OCI-LY1 (cell line): Measurements from ENCODE around the gene SAMD8.

Experiments used
- H2AFZ ChIP-seq: fragments of 200-600 bp; sonication (generic), shearing (Covaris generic); 2 replicates; pipeline ENCODE4 v1.6.0; 2014; ENCODE audit warnings: antibody characterized with exemption, mild to moderate bottlenecking, low read length
- H3F3A ChIP-seq: fragments of 200-600 bp; sonication (generic), shearing (Covaris generic); 2 replicates; pipeline ENCODE4 v1.6.0; 2014; ENCODE audit warnings: mild to moderate bottlenecking, antibody characterized with exemption, low read length, moderate library complexity; ENCODE audit not compliant: insufficient read depth
- H3K27ac ChIP-seq: fragments of 200-600 bp; sonication (generic); 2 replicates; pipeline ENCODE4 v1.5.1; 2014; ENCODE audit warnings: low read length, mixed run types, mild to moderate bottlenecking, low read depth; ENCODE audit not compliant: poor library complexity, severe bottlenecking
- H3K27me3 ChIP-seq: fragments of 200-600 bp; sonication (generic); 2 replicates; pipeline ENCODE4 v1.6.0; 2014; ENCODE audit warnings: antibody characterized with exemption, mild to moderate bottlenecking, low read length, moderate library complexity; ENCODE audit not compliant: insufficient read depth
- H3K36me3 ChIP-seq: fragments of 200-600 bp; sonication (generic); 2 replicates; pipeline ENCODE4 v1.6.1; 2014; ENCODE audit warnings: mild to moderate bottlenecking, antibody characterized with exemption, low read length, moderate library complexity, mixed read lengths; ENCODE audit not compliant: insufficient read depth
- H3K4me1 ChIP-seq: fragments of 200-600 bp; sonication (generic); 2 replicates; pipeline ENCODE4 v1.5.1; 2014; ENCODE audit warnings: mild to moderate bottlenecking, low read length, moderate library complexity; ENCODE audit not compliant: insufficient read depth, severe bottlenecking
- H3K4me2 ChIP-seq: fragments of 200-600 bp; sonication (generic), shearing (Covaris generic); 2 replicates; pipeline ENCODE4 v1.6.1; 2014; ENCODE audit warnings: low read length
- H3K4me3 ChIP-seq: fragments of 200-600 bp; sonication (generic); 2 replicates; pipeline ENCODE4 v1.5.1; 2014; ENCODE audit warnings: low read length, low read depth, mild to moderate bottlenecking, mixed read lengths; ENCODE audit not compliant: poor library complexity, severe bottlenecking
- H3K79me2 ChIP-seq: fragments of 200-600 bp; shearing (Covaris generic); 2 replicates; pipeline ENCODE4 v1.6.1; 2016; ENCODE audit warnings: mixed run types, low read length, mixed read lengths; ENCODE audit not compliant: insufficient read depth
- H3K9ac ChIP-seq: fragments of 200-600 bp; sonication (generic), shearing (Covaris generic); 2 replicates; pipeline ENCODE4 v1.6.1; 2014; ENCODE audit warnings: mild to moderate bottlenecking, low read length, mixed read lengths
- H3K9me2 ChIP-seq: fragments of 200-600 bp; sonication (generic), shearing (Covaris generic); 2 replicates; pipeline ENCODE4 v1.6.1; 2014; ENCODE audit warnings: low read depth, mild to moderate bottlenecking, low read length, mixed read lengths
- H3K9me3 ChIP-seq: fragments of 200-600 bp; shearing (Covaris generic); 2 replicates; pipeline ENCODE4 v1.6.1; 2014; ENCODE audit warnings: low read length, mixed read lengths
- H4K20me1 ChIP-seq: fragments of 200-600 bp; sonication (generic), shearing (Covaris generic); 2 replicates; pipeline ENCODE4 v1.6.0; 2016; ENCODE audit warnings: mild to moderate bottlenecking, low read length; ENCODE audit not compliant: insufficient read depth
- CTCF ChIP-seq: fragments of 200-600 bp; sonication (generic), shearing (Covaris generic); IDR thresholded peaks from 2 replicates; pipeline ENCODE4 v1.5.1; 2017; ENCODE audit warnings: mild to moderate bottlenecking, antibody characterized with exemption, low read length, moderate library complexity, mixed read lengths
- EZH2 ChIP-seq: fragments of 200-600 bp; sonication (generic), shearing (Covaris generic); IDR thresholded peaks from 2 replicates; pipeline ENCODE4 v1.8.0; 2017; ENCODE audit warnings: borderline replicate concordance, mixed run types, mild to moderate bottlenecking, antibody characterized with exemption, low read length, moderate library complexity, mixed read lengths

SAMD8 gene

GRCh38 chr10:75079436-75080083 lies 31.9 kb upstream of the SAMD8 start:
- Histone ChIP-seq H3F3A (no peaks in the 10 kb centered on the region), H3K9ac (no peak overlapping the region), H3K36me3 (no peaks in the 10 kb centered on the region), H3K4me1 (no peaks in the 10 kb centered on the region), H3K79me2 (no peaks in the 10 kb centered on the region), H3K27ac (no peak overlapping the region), H3K4me2 (no peak overlapping the region), H2AFZ (no peak overlapping the region), H3K4me3 (no peak overlapping the region), H3K9me2 (no peaks in the 10 kb centered on the region), H4K20me1 (no peaks in the 10 kb centered on the region), H3K27me3 (no peaks in the 10 kb centered on the region), H3K9me3 (no peaks in the 10 kb centered on the region)
- TF ChIP-seq EZH2 (no peak), CTCF (no peak)

GRCh38 chr10:75080554-75080953 lies 30.9 kb upstream of the SAMD8 start:
- H2AFZ ChIP-seq, result no peak overlapping the region
- no peaks in the 10 kb centered on the region for H3K27me3 ChIP-seq
- H3F3A ChIP-seq, result no peaks in the 10 kb centered on the region
- no peaks in the 10 kb centered on the region for H3K4me1 ChIP-seq
- no peaks in the 10 kb centered on the region for H3K9me3 ChIP-seq
- no peak for TF ChIP-seq CTCF
- no peak overlapping the region for H3K4me2 ChIP-seq
- H3K36me3 ChIP-seq, result no peaks in the 10 kb centered on the region
- no peak overlapping the region for H3K4me3 ChIP-seq
- no peaks in the 10 kb centered on the region for H3K79me2 ChIP-seq
- no peaks in the 10 kb centered on the region for H4K20me1 ChIP-seq
- no peak overlapping the region for H3K9ac ChIP-seq
- no peak overlapping the region for H3K27ac ChIP-seq
- no peaks in the 10 kb centered on the region for H3K9me2 ChIP-seq

DNA sequence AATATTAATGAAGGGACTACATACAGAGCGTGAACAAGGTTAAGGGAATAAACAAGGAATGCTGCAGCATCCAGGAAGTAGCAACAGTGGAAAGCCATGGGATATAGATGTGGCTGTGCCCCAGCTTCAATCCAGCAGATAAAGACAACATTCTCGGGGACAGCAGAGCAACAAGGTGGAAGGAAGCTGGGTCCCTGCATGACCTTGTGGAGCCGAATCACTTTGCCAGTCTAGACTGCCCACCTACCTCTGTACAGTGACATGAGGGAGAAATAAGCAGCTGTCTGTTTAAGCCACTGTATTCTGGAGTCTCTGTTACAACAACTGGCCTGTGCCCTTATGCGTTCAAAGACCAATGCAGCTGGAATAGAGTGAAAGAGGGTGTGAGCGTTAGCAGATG lies 30.1 kb upstream of the SAMD8 start:
- no peaks in the 10 kb centered on the region for H3K9me2 ChIP-seq
- H3K79me2 ChIP-seq, result no peaks in the 10 kb centered on the region
- H3K9me3 ChIP-seq, result no peaks in the 10 kb centered on the region
- H3F3A ChIP-seq, result no peaks in the 10 kb centered on the region
- no peak overlapping the region for H3K4me2 ChIP-seq
- H4K20me1 ChIP-seq, result no peaks in the 10 kb centered on the region
- no peak overlapping the region for H3K27ac ChIP-seq
- H3K36me3 ChIP-seq, result no peaks in the 10 kb centered on the region
- TF ChIP-seq EZH2, result no peak
- TF ChIP-seq CTCF, result no peak
- H3K27me3 ChIP-seq, result no peaks in the 10 kb centered on the region
- no peaks in the 10 kb centered on the region for H3K4me1 ChIP-seq
- H3K9ac ChIP-seq, result no peak overlapping the region
- H2AFZ ChIP-seq, result no peak overlapping the region
- no peak overlapping the region for H3K4me3 ChIP-seq
